GM21737 (cell line): ENCODE measurements around the gene PRMT3.
"Not testable (repeated sequence)": the region's sequence is repeated elsewhere in the genome, so short reads cannot be mapped to it uniquely, and the experiment has no call there.

Source experiments
- ATAC-seq: cut with Tn5 transposase; IDR thresholded peaks from one replicate; pipeline ENCODE4 v1.9.1; 2021; ENCODE audit warnings: mild to moderate bottlenecking, moderate library complexity; ENCODE audit not compliant: unreplicated experiment

The PRMT3 gene

GRCh38 chr11:20387261-20388095 lies at the start of gene PRMT3:
TSS of gene PRMT3 (plus strand) at chr11:20387716. CDS start at chr11:20387747, 31 bp downstream.
- ATAC-seq: peak; percentile 83

DNA sequence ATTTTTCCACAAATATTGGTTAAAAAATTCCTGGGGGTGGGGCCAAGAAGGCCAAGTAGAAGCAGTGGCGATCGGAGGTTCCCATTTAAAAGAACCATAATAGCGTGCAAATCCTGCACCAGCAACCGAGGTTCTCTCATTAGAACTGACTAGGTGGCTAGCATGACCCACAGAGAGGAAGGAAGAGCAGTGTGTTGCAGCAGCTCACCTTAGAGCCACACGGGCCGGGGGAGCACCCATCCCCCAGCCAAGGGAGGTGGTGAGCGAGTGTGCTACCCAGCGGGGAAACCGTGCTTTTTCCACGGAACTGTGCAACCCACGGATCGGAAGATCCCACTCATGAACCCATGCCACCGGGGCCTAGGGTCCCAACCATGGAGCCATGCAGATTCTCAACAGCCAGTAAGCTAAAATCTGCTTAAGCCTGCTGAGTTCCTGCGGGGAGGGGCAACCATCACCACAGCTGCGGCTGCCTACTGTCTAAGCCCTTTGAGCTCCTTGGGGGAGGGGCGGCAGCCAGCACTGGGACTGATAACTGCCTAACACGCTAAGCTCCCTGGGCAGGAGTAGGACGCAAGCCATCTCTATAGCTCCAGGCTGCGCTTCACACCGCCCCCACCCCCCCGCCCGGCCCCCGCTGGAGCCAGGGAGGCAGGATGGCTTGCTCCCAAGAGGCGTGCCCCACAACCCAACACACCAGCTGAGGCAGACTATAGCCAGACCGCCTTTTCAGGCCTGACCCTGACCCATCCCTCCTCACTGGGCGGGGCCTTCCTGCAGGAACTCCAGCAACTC lies 45.0 kb upstream of the PRMT3 start:
- ATAC-seq: no peak

DNA sequence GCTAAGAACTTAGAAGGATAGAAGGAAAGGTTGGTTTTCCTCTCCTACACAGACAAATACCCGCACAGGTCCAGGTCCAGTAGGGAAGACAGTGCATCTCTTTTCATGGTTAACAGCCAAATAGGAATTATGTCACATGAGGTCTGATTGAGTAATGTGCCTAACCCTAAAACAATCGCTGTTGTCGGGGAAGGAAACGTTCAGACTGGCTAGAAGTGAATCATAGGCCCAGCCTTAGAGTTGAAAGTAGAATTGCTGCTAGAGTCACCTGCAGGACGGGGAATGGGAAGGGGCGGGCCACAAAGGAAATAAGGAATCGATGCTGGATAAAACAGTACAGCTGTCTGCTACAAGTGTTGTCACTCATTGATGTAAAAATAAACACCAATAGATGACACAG lies 36.4 kb upstream of the PRMT3 start:
- ATAC-seq: no peak

GRCh38 chr11:20351751-20352262 lies 35.7 kb upstream of the PRMT3 start:
- no peak for ATAC-seq

- no peak for ATAC-seq
These were observed 33.6 kb upstream of the PRMT3 start for GRCh38 chr11:20353829-20354434.

GRCh38 chr11:20355221-20356219 lies 32.0 kb upstream of the PRMT3 start:
- peak; percentile 77 for ATAC-seq

DNA sequence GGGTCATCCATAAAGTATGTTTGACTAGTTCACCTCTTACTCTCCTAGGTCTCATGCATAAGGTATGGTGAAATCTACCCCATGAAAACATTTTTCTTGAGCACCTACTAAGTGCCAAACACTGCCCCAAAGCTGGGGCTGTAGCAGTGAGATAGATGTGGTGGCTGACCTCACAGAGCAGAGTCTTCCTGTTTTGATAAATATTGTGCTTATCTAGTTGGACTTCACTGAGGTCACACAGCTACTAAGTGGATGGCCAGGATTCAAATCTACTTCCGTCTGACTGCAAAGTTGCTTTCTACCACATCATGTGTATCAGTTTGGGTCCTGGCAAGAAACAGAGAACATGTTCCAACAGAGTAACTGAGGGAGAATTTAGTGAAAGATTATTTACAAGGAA lies 30.4 kb upstream of the PRMT3 start:
- ATAC-seq: no peak

DNA sequence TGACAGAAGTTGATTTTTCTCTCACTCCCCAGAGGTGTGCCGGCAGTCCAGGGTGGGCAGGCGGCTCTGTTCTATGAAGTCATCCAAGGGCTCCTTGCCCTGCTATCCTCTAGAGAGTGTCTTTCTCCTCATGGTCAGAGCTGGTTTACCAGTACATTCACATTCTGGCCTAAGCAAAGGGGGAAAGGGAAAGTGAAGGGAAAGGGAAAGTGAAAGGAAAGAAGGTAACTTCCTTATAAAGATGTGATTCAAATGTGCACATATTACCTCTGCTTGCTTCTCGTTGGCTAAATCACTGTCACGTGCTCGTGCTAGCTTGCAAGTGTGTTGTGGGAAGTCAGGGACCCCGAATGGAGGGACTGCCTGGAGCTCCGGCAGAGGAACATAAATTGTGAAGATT lies 26.9 kb upstream of the PRMT3 start:
- no peak for ATAC-seq

GRCh38 chr11:20362481-20362880 lies 25.0 kb upstream of the PRMT3 start:
- ATAC-seq: no peak

GRCh38 chr11:20363149-20363499 lies 24.4 kb upstream of the PRMT3 start:
- ATAC-seq: no peak

GRCh38 chr11:20363500-20364340 lies 23.8 kb upstream of the PRMT3 start, which contains the start of gene HTATIP2:
TSS of gene HTATIP2 (plus strand) at chr11:20363714. CDS start at chr11:20364238, 524 bp downstream.
- peak; percentile 93 for ATAC-seq

GRCh38 chr11:20364341-20364792 lies 23.1 kb upstream of the PRMT3 start:
- ATAC-seq: no peak

DNA sequence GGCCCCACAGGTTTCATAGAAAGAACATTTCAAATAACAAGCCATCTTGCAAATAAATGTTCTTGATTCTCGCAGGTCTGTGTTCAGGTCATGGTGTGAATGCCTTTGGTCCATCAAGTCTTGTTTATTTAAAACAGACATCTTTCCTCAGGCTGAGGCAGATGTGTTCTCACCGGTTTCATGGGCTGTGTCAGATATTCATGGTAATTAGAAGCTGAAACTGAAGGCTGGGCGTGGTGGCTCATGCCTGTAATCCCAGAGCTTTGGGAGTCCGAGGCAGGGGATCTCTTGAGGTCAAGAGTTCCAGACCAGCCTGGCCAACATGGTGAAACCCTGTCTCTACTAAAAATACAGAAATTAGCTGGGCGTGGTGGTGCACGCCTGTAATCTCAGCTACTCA lies 22.1 kb upstream of the PRMT3 start:
- not testable (repeated sequence) for ATAC-seq

DNA sequence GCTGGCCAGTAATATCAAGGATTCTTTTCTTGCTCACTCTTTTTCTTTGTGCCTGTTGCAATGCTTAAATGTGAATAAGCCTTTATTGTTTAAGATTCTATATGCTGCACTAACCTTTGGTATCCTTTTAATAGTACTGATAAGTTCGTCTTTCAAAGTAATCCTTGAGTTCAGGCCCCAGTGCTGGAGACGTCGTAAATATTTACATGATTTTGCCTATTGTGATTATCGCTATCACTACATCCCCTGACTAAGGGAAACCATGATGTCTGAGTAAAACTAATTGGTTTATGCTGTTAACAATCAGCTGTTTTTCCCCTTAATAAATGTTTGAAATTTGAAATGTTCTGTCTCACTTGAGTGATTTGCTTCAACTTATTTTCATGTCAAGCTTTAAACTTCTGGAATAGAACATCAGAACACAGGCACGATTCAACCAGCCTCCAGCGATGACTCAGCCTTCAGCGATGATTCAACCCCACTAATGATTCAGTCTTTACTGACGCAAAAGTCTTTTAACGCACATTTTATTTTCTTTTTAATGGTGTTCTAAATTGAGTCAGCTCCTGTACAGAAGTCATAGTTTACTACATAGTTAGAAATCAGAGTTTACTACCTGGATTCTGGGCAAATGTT lies 20.1 kb upstream of the PRMT3 start:
- ATAC-seq: no peak

GRCh38 chr11:20368438-20368837 lies 19.1 kb upstream of the PRMT3 start:
- no peak for ATAC-seq

- ATAC-seq: no peak
These were observed 17.7 kb upstream of the PRMT3 start for GRCh38 chr11:20369826-20370225.

GRCh38 chr11:20372081-20372626 lies 15.4 kb upstream of the PRMT3 start:
- ATAC-seq: no peak

DNA sequence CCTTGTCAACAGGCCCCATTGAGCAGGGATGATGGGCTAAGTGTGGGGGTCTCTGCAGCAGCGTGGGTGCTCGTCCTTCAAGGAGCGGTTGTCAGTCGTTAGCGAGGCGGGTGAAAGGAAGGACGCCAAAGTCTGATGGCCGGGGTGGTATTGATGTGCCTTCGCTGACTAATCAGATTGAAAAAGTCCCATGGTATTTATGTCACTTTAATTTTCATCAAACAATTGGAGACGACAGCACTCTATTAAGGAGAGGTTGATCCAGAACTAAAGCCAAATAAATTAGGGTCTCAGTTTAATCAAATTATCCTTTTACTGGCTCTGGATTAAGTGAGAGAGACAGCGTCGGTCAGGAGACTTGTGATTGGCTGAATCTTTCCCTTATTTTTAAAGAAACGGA lies 14.4 kb upstream of the PRMT3 start:
- ATAC-seq: no peak
